Measurements from ENCODE around the gene HNF4A.

The HNF4A gene

GRCh38 chr20:44426879-44427790 is 71.6 kb downstream of the HNF4A start:
- no peak for TF ChIP-seq CTCF (conservative IDR thresholded peaks at IDR 0.05; ENCODE audit: low read depth, low read length)
- DNase-seq (ENCODE audit: low read depth): no peak
- no peak overlapping the region for H3K4me3 ChIP-seq (ENCODE audit: low read length)

- DNase-seq (ENCODE audit: low read depth): no peak
- H3K4me3 ChIP-seq (ENCODE audit: low read length): no peak overlapping the region
- no peak for TF ChIP-seq CTCF (conservative IDR thresholded peaks at IDR 0.05; ENCODE audit: low read depth, low read length)
Measured at GRCh38 chr20:44427804-44428173, 72.3 kb downstream of the HNF4A start.

- no peak for TF ChIP-seq CTCF (conservative IDR thresholded peaks at IDR 0.05; ENCODE audit: low read depth, low read length)
- H3K4me3 ChIP-seq (ENCODE audit: low read length): no peak overlapping the region
- DNase-seq (ENCODE audit: low read depth): no peak
Measured at GRCh38 chr20:44428174-44429016, 72.9 kb downstream of the HNF4A start.

- TF ChIP-seq CTCF (conservative IDR thresholded peaks at IDR 0.05; ENCODE audit: low read depth, low read length): no peak
- H3K4me3 ChIP-seq (ENCODE audit: low read length): no peak overlapping the region
- DNase-seq (ENCODE audit: low read depth): no peak
Measured at GRCh38 chr20:44429017-44429339, 73.5 kb downstream of the HNF4A start.

- no peak for TF ChIP-seq CTCF (conservative IDR thresholded peaks at IDR 0.05; ENCODE audit: low read depth, low read length)
Measured at GRCh38 chr20:44429419-44430269, 74.1 kb downstream of the HNF4A start.

GRCh38 chr20:44430270-44431065 is 75.0 kb downstream of the HNF4A start:
- TF ChIP-seq CTCF (conservative IDR thresholded peaks at IDR 0.05; ENCODE audit: low read depth, low read length): no peak
- no peak overlapping the region for H3K4me3 ChIP-seq (ENCODE audit: low read length)

More at GRCh38 chr20:44429419-44430269, 74.1 kb downstream of the HNF4A start:
- DNase-seq (ENCODE audit: low read depth): no peak
- no peak overlapping the region for H3K4me3 ChIP-seq (ENCODE audit: low read length)

More at GRCh38 chr20:44430270-44431065, 75.0 kb downstream of the HNF4A start:
- DNase-seq (ENCODE audit: low read depth): no peak
